K562 (cell line): Measurements from ENCODE around the gene RMI1. TPM values are rescaled to one million over a fixed set of nuclear protein-coding genes. Genes with fewer than 3 reads are reported as not detected.

Source experiments
- ETV6 ChIP-seq, 3 experiments: fragments of 150-350 bp in 1 of 3; sonication (generic) in 1 of 3; formaldehyde crosslinking in 1 of 3; IDR thresholded peaks; 2 replicates each; pipeline versions ENCODE4 v1.6.1 to v1.8.0; 2014 to 2022; ENCODE audit warnings: borderline replicate concordance in 2 of 3, low read depth in 2 of 3, antibody characterized with exemption in 1 of 3, low read length in 1 of 3, mild to moderate bottlenecking in 1 of 3, missing genetic modification reagents in 1 of 3
- GTF2F1 ChIP-seq: IDR thresholded peaks from 2 replicates; pipeline ENCODE4 v1.6.1; 2011; ENCODE audit warnings: low read depth, low read length, improper control_type of control experiment
- HDGF ChIP-seq: fragments of 450-650 bp; IDR thresholded peaks from 2 replicates; pipeline ENCODE4 v1.6.1; 2016
- HNRNPUL1 ChIP-seq: fragments of 200-400 bp; formaldehyde crosslinking; IDR thresholded peaks from 2 replicates; pipeline ENCODE4 v1.6.1; 2017; ENCODE audit warnings: low read length
- LARP7 ChIP-seq: fragments of 450-650 bp; IDR thresholded peaks from 2 replicates; pipeline ENCODE4 v1.6.1; 2016
- MAFK ChIP-seq: IDR thresholded peaks from 2 replicates; pipeline ENCODE4 v1.6.1; 2011; ENCODE audit warnings: low read length, improper control_type of control experiment
- NCOA6 ChIP-seq: fragments of 450-650 bp; IDR thresholded peaks from 2 replicates; pipeline ENCODE4 v1.6.1; 2017; ENCODE audit warnings: mild to moderate bottlenecking
- PHF20 ChIP-seq: fragments of 450-650 bp; IDR thresholded peaks from 2 replicates; pipeline ENCODE4 v1.6.1; 2018; ENCODE audit not compliant: partially characterized antibody
- POLR2G ChIP-seq: fragments of 200-400 bp; formaldehyde crosslinking; IDR thresholded peaks from 2 replicates; pipeline ENCODE4 v1.6.1; 2017; ENCODE audit warnings: low read depth, mild to moderate bottlenecking, antibody characterized with exemption, low read length, moderate library complexity
- PTBP1 ChIP-seq: fragments of 200-400 bp; formaldehyde crosslinking; IDR thresholded peaks from 2 replicates; pipeline ENCODE4 v1.6.1; 2017; ENCODE audit warnings: low read depth, low read length
- SETDB1 ChIP-seq: IDR thresholded peaks from one replicate; pipeline ENCODE4 v1.6.1; 2012; ENCODE audit warnings: low read length, control low read depth, inconsistent platforms
- SRSF1 ChIP-seq: fragments of 200-400 bp; formaldehyde crosslinking; IDR thresholded peaks from 2 replicates; pipeline ENCODE4 v1.6.1; 2017; ENCODE audit warnings: mild to moderate bottlenecking, low read depth, low read length, moderate library complexity
- TEAD2 ChIP-seq: fragments of 450-650 bp; IDR thresholded peaks from 2 replicates; pipeline ENCODE4 v1.6.1; 2016; ENCODE audit warnings: missing genetic modification characterization, control low read depth, missing compliant biosample characterization
- TRIM28 ChIP-seq: fragments of 450-650 bp; IDR thresholded peaks from 2 replicates; pipeline ENCODE4 v1.6.1; 2017
- polyA plus RNA-seq, 8 experiments: library from polyadenylated mRNA; depleted of rRNA in 4 of 8; stranded (reverse) in 5 of 8; unstranded in 3 of 8; fragments of >200 nt; fragmentation: Nextera tagmentation in 2 of 8; fragmentation: Illumina TruSeq in 1 of 8; extraction: Ambion mirVana in 2 of 8; extraction: Trizol in 1 of 8; gene quantifications; 2 replicates each; pipeline versions ENCODE4 v1.2.1 to v1.2.3, GENCODE V29; 2011 to 2014; ENCODE audit warnings: inconsistent platforms in 1 of 8, missing spikeins in 1 of 8
- total RNA-seq, 7 experiments: library from RNA; depleted of rRNA in 6 of 7; stranded (reverse); fragments of >200 nt in 6 of 7; fragmentation: Illumina TruSeq in 2 of 7; extraction: Trizol in 2 of 7; gene quantifications; 2 replicates each; pipeline versions ENCODE4 v1.2.1 to v1.2.3, GENCODE V29; 2011 to 2021; ENCODE audit warnings: low replicate concordance in 1 of 7
- TF ChIP-seq, protein P1 (sequence below): sonication (generic); formaldehyde crosslinking; IDR thresholded peaks from 2 replicates; pipeline ENCODE4 v1.8.0; 2023; ENCODE audit warnings: mild to moderate bottlenecking, missing genetic modification reagents
- TF ChIP-seq, protein P2 (sequence below): fragments of 450-650 bp; formaldehyde crosslinking; conservative IDR thresholded peaks from 2 replicates; pipeline ENCODE4 v1.4.0; 2022; ENCODE audit warnings: mild to moderate bottlenecking, missing genetic modification characterization
- TF ChIP-seq, protein P3 (sequence below): sonication (generic); formaldehyde crosslinking; IDR thresholded peaks from 2 replicates; pipeline ENCODE4 v1.8.1; 2023; ENCODE audit warnings: mild to moderate bottlenecking, missing genetic modification reagents
- TF ChIP-seq, protein P4 (sequence below): fragments of 450-650 bp; conservative IDR thresholded peaks from 2 replicates; pipeline ENCODE4 v1.6.1; 2016; ENCODE audit warnings: missing genetic modification characterization, low read depth, mild to moderate bottlenecking, missing compliant biosample characterization, moderate library complexity
- TF ChIP-seq, protein P5 (sequence below): fragments of 450-650 bp; formaldehyde crosslinking; IDR thresholded peaks from 2 replicates; pipeline ENCODE4 v1.4.0; 2022; ENCODE audit warnings: missing genetic modification characterization

RMI1 gene
- total and polyA plus RNA-seq, 9 of the 15 experiments (the other 6 are each of a cell fraction or from before 2014, with no cell fraction given): 3.0 to 17.4 (median 10.6) TPM

DNA sequence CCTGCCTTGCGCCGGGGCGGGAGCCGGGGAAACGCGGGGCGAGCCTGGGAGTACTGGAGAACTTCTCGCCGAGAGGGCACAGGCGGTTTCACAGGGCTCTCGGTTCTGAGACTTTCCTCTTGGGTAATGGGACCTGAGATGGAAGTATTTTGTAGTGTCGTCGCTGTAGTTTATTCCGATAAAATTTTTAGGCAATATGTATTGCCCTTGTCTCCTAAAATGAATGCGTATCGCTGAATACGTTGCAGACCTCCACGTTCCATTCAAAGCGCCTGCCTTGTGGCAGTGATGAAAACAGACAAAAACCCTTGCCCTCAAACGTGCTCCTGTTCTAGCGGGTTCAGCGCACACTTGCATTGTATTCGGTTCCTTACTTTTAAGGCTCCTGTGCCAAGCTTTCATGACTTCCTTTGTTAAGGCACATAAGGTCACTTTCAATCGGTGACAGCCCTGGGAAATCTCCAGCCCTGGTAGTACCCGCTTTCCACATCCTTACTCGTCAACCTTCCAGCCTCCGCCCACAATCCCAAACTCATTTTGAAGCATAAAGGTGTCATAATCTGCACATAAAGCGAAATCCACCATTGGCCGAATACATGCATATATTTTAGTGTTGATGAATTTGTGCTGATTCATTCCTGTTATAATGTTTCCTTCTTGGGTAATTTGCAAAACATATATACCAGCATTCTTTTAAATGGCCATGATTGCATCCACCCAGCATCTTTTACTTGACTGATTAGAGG is 694 bp downstream of the RMI1 start (continued):
- TF ChIP-seq HNRNPUL1 (no peak), ETV6 (IDR thresholded peaks at IDR 0.05; ENCODE audit: borderline replicate concordance in 1 of 2, low read depth in 2 of 2, low read length in 1 of 2) (no peak), ETV6 (CRISPR knock-in tag; IDR thresholded peaks at IDR 0.05; ENCODE audit: borderline replicate concordance) (no peak), TEAD2 (tag) (no peak), MAFK (peak; percentile 55; the same call in 1 of the 2 replicates), SRSF1 (no peak), POLR2G (no peak), PHF20 (no peak), GTF2F1 (no peak), NCOA6 (no peak), HDGF (no peak), TRIM28 (no peak), PTBP1 (no peak), LARP7 (no peak), SETDB1 (no peak)
- TF ChIP-seq, protein P1, sequence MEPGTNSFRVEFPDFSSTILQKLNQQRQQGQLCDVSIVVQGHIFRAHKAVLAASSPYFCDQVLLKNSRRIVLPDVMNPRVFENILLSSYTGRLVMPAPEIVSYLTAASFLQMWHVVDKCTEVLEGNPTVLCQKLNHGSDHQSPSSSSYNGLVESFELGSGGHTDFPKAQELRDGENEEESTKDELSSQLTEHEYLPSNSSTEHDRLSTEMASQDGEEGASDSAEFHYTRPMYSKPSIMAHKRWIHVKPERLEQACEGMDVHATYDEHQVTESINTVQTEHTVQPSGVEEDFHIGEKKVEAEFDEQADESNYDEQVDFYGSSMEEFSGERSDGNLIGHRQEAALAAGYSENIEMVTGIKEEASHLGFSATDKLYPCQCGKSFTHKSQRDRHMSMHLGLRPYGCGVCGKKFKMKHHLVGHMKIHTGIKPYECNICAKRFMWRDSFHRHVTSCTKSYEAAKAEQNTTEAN: 0 out of 2 replicates have a peak, but pooled peaks have one; percentile 11
- TF ChIP-seq, protein P2, sequence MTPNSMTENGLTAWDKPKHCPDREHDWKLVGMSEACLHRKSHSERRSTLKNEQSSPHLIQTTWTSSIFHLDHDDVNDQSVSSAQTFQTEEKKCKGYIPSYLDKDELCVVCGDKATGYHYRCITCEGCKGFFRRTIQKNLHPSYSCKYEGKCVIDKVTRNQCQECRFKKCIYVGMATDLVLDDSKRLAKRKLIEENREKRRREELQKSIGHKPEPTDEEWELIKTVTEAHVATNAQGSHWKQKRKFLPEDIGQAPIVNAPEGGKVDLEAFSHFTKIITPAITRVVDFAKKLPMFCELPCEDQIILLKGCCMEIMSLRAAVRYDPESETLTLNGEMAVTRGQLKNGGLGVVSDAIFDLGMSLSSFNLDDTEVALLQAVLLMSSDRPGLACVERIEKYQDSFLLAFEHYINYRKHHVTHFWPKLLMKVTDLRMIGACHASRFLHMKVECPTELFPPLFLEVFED: no peak
- TF ChIP-seq, protein P3, sequence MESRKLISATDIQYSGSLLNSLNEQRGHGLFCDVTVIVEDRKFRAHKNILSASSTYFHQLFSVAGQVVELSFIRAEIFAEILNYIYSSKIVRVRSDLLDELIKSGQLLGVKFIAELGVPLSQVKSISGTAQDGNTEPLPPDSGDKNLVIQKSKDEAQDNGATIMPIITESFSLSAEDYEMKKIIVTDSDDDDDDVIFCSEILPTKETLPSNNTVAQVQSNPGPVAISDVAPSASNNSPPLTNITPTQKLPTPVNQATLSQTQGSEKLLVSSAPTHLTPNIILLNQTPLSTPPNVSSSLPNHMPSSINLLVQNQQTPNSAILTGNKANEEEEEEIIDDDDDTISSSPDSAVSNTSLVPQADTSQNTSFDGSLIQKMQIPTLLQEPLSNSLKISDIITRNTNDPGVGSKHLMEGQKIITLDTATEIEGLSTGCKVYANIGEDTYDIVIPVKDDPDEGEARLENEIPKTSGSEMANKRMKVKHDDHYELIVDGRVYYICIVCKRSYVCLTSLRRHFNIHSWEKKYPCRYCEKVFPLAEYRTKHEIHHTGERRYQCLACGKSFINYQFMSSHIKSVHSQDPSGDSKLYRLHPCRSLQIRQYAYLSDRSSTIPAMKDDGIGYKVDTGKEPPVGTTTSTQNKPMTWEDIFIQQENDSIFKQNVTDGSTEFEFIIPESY (CRISPR knock-in tag): no peak
- TF ChIP-seq, protein P4, sequence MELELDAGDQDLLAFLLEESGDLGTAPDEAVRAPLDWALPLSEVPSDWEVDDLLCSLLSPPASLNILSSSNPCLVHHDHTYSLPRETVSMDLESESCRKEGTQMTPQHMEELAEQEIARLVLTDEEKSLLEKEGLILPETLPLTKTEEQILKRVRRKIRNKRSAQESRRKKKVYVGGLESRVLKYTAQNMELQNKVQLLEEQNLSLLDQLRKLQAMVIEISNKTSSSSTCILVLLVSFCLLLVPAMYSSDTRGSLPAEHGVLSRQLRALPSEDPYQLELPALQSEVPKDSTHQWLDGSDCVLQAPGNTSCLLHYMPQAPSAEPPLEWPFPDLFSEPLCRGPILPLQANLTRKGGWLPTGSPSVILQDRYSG (tag): no peak
- TF ChIP-seq, protein P5, sequence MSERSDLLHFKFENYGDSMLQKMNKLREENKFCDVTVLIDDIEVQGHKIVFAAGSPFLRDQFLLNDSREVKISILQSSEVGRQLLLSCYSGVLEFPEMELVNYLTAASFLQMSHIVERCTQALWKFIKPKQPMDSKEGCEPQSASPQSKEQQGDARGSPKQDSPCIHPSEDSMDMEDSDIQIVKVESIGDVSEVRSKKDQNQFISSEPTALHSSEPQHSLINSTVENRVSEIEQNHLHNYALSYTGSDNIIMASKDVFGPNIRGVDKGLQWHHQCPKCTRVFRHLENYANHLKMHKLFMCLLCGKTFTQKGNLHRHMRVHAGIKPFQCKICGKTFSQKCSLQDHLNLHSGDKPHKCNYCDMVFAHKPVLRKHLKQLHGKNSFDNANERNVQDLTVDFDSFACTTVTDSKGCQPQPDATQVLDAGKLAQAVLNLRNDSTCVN (CRISPR knock-in tag): no peak
